Fibroblast of skin of right quadriceps (primary cell): ENCODE data around the gene KARS1.

Source experiments
- DNase-seq: peaks from one replicate; pipeline ENCODE4 v3.0.0-alpha.2; 2013

The KARS1 gene

DNA sequence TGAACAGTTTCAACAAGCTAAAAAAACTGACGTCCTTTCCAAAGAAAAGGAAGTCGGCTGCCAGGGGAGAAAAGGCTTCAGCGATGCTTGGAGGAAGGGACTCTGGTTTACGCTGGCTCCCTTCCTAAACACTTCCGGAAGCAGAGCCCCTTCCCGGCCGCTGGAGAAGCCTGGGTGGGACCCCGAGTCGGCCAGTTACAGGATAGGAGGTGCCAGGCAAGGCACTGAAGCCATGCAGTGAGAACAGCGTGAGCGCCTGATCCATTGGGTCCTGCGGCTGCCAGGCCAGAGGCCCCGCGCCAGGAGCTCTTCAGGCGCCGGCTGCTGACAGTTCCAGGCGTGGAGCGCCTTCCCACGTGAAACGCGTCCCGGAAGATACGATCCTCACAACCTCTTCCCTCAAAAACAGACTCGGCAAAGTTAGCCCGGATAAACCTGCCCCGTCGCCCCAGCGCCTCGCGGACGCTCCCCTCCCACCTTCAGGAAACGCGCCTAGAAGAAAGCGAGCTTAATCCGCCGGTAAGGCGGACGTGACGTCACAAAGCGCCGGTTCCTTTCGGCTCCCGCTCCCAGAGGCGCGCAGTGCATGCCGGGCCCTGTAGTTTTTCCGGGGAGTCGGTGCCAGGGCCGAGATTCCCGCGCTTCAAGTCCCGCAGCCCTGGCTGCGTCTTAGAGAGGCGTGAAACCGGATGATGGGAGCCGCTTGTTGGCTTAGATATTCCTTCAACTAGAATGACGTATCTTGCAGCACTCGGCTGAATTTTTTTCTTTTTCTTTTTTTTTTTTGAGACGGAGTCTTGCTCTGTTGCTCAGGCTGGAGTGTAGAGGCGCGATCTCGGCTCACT, 24.5 kb downstream of the KARS1 start, which contains the start of gene ADAT1:
TSS of gene ADAT1 (minus strand) at position 521 of the 845 bp plus-strand sequence. CDS start 2,482 bp downstream, outside the sequence.
- peak; percentile 98 for DNase-seq

- DNase-seq: peak; percentile 42
Observed at GRCh38 chr16:75621170-75621477, 26.3 kb downstream of the KARS1 start.

- no peak for DNase-seq
Observed at GRCh38 chr16:75620326-75621169, 26.9 kb downstream of the KARS1 start.

GRCh38 chr16:75618780-75619179, 28.7 kb downstream of the KARS1 start:
- DNase-seq: no peak

DNA sequence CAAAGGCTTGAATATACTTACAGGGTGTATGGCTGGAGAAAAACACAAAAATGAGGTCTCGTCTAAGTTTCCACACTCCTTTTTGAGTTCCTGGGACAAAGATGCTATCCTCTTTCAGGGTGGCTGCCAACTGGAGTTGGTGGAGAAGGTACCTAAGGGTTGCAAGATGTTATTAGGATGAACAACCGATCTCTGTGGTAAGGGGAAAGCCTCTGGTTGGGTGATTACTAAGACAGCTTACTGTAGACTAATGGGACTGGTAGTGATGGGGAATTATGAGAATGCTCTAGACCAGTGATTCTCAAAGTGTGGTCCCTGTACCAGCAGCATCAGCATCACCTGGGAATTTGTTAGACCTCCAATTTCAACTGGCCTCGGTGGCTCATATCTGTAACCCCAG, 30.3 kb downstream of the KARS1 start:
- no peak for DNase-seq

DNA sequence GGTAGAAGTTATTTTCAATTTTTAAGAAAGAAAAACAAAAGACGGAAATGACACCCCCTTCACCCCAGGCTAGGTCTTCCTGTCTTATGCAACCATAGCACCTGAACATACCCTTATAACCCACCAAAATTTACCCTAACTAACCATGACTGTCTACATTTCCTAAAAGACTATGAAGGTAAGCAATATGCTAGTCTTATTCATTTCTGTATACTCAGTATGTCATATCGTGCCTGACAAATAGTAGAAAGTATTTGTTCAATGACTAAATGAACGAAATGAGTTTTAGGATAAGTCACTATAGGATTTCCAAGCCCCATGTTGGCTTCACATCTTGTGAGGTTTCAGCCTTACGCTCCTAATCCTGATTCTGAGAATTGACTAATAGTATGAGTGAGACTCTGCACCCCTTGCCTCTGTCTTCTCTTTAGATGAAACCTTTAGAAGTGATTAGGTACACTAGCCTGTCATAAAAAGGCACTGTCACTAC, 30.9 kb downstream of the KARS1 start:
- no peak for DNase-seq

DNA sequence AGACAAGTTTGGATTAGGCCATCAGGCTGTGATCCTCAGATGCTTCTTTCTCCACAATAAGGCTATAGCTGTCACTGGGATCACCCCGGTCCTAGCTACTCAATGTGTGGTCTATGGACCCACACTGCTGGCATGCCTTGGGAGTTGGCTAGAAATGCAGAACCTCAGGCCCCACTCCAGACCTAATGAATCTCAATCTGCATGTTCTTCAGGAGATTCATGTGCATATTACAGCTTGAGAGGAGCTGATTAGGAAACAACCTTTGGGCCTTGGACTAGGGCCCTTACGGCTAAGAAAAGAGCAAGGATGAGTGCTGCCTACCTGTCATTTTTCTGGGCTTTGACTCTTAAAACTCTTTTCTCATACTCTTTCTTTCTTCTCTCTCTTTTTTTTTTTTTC, 31.8 kb downstream of the KARS1 start:
- DNase-seq: no peak

GRCh38 chr16:75614066-75614897, 33.2 kb downstream of the KARS1 start:
- peak; percentile 66 for DNase-seq

DNA sequence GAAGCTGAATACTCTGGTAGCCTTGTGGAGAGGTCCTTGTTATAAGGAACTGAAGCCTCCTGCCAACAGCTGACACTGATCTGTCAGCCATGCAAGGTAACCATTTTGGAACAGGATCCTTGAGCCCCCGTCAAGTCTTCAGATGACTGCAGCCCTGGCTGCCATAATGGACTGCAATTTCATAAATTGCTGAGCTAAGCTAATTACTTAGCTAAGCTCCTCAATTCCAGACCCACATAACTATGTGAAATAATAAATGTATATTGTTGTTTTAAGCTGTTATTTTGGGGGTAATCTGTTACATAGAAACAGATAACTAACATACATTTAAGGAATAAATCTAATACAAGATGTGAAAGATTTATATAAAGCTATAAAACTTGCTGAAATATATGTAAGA, 41.0 kb downstream of the KARS1 start:
- no peak for DNase-seq

DNA sequence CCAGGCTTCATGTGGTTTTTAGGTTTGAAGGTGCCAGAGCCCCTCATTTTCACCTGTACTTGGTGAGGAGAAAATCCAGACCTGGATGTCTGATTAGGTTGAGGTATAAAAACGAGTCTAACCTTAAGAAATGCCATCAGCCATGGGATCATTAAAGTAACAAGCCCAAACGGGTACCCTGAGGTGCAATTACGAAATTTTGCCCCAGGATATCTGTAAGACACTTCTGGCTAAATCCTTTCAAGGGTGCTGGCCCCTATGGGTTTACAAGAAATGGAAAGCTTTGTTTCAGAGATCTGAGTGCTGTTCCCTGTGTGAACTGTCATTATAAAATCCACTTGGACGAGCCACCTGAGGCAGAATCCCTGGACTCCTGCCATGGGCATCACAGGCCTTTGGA, 44.2 kb downstream of the KARS1 start:
- no peak for DNase-seq

- no peak for DNase-seq
Observed at GRCh38 chr16:75599452-75600277, 47.8 kb downstream of the KARS1 start.

DNA sequence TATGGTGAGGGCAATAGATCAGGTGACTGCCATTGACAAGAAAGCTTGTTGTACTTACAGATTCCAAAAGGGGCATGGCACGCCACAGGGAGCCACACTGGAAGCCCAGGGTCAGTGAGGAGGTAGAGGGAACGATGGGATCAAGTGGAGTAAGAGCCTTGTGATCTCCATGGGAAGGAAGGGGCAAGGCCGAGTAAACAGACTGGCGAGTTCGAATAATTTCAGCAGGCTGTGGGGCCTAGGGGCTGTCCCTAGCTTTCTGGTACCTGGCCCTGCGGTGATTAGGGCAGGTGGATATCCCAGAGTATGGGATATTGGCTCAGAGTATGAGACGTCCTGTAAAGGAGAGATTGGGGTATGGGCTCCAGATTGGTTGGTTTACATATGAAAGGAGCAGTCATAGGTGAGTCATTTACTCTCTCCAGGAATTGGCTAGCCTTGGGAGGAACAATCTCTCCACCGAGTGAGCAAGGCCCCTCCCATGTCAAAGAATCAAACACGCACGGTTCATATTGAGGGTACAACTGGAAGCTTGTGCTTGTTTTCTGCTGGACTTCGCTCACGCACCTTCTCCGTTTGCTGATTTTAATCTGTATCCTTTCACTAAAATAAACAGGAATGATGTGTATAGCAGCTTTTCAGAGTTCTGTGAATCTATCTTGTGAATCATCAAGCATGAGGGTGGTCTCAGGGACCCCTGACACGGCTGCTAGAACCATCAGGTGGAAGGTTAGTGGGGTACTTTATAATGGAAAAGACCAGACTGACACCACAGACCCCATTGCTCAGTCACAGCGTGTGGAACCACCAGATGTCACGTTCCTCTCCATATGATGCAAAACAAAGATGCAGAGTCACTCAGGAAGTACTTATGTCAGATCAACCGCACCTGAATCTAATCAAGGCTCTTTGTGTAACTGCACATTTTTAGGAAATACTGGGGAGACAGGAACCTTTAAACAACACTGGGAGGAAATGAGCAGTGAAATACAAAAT, 53.3 kb downstream of the KARS1 start:
- DNase-seq: peak; percentile 81

GRCh38 chr16:75593308-75593707, 54.2 kb downstream of the KARS1 start:
- no peak for DNase-seq

DNA sequence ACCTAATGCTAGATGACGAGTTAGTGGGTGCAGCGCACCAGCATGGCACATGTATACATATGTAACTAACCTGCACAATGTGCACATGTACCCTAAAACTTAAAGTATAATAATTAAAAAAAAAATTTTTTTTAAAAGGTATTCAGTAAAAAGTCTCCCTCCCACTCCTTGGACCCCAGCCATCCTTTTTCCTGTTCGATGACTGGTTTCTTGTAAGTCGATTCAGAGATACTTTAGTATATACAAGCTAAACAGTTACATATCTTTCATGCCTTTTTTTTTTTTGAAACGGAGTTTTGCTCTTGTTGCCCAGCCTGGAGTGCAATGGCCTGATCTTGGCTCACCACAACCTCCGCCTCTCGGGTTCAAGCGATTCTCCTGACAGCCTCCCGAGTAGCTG, 55.5 kb downstream of the KARS1 start:
- peak; percentile 15 for DNase-seq

DNA sequence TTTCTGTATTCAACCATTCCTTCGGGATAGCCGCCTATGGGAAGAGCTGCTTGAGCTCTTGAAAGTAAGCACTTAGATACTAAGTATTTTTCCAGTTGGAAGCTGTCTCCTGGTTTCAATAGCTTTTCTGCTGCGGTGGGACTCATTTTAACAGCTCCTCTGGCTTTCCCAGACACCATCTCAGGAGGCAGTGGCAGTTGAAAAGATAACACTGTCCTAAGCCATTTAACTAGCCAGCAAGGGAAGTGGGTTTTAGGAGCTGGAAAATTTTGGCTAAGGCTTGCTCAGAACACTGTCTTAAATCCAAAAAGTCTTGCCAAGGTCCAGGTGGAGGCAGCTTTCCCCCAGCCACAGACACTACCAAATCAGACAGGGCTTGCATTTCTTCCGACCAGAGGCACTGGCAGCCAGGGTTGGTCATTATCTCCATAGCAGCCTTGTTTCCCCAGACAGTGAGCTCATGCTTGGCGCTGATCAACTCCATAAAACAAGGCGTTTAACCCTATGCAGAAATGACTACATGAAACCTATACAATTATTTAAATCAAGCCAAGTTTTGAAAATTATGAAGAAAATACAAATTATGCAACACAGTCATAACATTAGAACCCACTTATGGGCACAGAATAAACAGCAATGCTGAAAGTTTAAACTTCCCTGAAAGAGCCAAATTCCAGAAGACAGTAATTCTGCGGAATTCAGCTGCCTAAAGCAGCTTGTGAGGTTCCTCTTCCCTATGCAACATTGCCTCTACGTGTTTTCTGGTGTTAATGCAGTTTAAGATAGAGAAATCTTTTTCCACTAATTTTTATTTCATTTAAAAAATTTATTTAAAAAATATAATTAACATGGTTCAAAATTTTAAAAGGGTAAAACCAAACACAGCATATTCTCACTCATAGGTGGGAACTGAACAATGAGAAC, 56.3 kb downstream of the KARS1 start:
- DNase-seq: peak; percentile 59

DNA sequence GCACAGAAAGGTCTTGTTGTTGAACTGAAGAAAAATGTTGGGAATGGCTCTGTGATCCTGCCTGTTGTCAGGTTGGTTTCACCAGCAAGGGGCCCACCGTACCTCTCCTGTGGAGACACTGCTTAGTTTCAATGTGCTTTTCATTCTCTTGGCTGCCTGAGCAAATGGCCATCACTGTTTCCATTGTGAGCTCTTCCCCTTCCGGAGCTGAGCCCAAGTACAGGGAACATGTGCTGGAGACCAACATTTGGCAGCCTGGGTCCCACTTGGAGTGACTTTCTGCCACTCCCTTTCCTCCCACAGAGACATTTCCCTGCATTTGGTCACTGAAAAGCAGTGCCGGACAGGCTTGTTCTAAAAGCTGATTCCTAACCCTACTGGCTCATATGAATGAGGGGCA, 58.2 kb downstream of the KARS1 start:
- no peak for DNase-seq

- no peak for DNase-seq
Observed at GRCh38 chr16:75588716-75589115, 58.7 kb downstream of the KARS1 start.

DNA sequence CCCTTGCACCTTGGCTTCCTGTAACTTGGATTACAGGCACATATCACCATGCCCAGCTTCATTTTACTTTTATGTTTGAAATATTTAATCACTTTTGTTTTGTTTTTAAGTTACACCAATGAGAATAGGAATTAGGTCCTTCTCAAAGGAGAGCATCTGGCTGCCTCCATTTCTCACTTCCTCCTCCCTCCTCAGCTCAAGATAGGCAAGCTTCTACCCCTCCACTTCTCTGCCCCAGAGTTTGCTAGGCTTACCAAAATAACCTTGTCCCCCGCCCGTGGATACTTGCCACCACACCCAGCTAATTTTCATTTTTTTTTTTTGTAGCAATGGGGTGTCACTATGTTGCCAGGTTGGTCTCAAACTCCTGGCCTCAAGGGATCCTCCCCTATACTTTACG, 63.4 kb downstream of the KARS1 start:
- DNase-seq: no peak

DNA sequence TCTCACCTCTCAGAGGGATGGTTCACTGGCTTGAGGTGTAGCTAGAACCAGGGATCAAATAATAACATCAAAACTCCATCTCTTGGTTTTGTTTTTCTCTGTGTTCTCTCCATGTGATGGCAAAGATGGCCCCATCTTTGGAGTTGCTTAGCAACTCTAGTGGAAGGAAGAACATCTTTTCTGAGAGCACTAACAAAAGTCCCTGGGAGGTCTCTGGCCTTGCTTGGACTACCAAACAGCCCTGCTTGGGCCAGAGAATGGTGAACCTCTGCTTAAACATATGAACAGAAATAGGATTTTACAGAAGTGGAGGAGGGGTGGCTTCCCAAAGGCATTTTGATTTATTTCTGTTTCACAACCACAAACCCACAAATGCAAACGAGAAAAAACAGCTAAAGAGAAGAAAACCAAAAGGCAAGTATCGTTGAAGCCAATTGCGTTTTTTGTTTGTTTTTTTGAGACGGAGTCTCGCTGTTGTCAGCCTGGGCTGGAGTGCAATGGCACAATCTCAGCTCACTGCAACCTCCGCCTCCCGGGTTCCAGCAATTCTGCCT, 68.1 kb downstream of the KARS1 start:
- DNase-seq: no peak
